Limb (tissue), 2 donors: Measurements from ENCODE around the gene MEIKIN.

Source experiments
- DNase-seq, 2 donors: peaks; one replicate each; pipeline ENCODE4 v3.0.0-alpha.2; 2016; ENCODE audit errors: extremely low spot score in 2 of 2

The MEIKIN gene

GRCh38 chr5:131773805-131774204 is 171.7 kb downstream of the MEIKIN start:
- no peak for DNase-seq

DNA sequence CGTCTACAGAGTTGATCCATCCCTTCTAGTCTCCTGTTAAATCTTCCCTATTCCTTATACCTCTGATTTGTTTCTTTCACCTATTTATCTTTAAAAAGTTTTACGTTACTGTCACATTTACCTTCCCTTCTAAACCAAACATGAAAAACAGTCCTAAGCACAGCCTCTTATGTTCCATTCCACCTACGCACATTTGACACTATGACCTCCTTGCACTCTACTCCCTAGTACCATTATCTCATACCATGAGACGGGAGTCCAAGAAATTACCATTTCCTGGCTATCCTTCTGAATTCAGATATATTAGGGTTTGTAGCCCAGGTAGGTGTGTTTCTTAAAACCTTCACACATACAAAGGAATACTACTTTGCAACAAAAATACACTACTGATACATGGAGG is 173.8 kb downstream of the MEIKIN start:
- no peak for DNase-seq

GRCh38 chr5:131769961-131770360 is 175.5 kb downstream of the MEIKIN start:
- no peak for DNase-seq

DNA sequence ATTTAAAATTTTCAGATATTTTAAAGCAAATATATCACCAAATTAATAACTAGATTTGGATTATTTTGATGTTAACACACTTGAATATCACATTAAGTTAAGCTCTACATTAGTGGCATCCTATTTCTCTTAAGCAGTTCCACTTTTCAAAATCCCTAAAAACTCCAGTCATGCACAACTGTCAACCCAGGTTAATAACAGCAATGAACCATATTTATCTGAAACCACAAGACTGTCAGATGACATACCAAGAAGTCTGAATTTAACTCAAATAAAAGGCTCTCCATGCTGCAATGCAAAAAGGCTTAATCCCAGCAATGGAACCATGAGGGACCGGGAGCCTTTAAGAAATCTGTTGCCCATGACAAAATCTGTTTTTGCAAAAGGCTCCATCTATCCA is 176.1 kb downstream of the MEIKIN start:
- no peak for DNase-seq

DNA sequence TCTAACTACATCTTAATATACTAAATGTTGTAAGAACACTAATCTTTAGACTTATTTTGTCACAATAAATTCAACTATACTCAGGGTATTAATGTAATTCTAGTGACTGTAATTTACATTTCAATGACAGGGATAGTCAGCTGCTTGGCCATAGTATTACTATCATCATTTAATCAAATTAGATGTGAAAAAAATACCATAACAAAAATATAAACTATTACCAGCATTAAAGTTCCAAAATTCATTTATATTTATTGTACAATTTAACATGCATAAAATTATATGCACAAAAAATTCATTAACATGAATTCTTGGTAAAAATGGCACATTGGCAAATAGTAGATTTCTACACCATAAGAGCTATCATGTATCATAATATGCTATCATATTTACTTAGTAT is 177.6 kb downstream of the MEIKIN start:
- no peak for DNase-seq

DNA sequence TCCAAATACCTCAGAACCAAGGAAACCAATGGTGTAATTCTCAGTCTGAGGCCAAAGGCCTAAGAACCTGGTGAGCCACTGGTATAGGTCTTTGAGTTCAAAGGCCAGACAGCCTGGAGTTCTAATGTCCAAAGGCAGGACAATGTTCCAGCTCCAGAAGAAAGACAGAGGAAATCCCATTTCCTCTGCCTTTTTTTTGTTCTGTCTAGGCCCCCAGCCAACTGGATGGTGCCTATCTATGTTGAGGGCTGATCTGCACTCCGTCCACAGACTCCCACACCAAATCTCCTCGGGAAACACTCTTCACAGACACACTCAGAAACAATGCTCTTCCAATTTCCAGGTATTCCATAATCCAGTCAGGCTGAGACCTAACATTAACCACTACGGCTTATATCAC is 178.8 kb downstream of the MEIKIN start:
- no peak for DNase-seq

DNA sequence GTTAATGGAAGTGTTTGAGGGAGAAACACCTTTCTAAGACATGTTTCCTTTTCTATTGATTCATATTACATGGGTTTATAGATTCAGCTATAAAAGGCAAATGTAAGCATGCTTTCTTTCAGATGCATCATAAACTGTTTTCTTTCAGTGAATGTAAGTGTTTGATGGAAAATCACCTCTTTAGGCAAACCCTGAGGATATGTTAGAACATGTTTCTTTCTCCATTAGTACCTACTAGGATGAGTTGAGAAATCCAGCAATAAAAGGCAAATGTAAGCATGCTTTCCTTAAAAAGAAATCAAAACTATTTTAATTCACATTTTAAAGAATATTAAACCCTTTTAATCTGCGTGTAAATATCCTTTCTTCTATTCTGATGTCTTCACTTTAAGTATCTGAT is 180.2 kb downstream of the MEIKIN start:
- no peak for DNase-seq

DNA sequence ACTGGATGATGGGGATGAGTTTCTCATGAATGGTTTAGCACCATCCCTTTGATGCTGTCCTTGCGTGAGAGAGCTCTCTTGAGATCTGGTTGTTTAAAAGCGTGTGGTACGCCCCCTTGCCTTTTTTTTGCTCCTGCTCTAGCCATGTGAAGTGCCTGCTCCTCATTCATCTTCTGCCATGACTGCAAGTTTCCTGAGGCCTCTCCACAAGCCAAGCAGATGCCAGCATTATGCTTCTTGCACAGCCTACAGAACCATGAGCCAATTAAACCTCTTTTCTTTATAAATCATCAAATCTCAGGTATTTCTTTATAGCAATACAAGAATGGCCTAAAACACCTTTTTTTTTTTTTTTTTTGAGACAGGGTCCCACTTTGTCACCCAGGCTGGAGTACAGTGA is 181.5 kb downstream of the MEIKIN start:
- no peak for DNase-seq

DNA sequence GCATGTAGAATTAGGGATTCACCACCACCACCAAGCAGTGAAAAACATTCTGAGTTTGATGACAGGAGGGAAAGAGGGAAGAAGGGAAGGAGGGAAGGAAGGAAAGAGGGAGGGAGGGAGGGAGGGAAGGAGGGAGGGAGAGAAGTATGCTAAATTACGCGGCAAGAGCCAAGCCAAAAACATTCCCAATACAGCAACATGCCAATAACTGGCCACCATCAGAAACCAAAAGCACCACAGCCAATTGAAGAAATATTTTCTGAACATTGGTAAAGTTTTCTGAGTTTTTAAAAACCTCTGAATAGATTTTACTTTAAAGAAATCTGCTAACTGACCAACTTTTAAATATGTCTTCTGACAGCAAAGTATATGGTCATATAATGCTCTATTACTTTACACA is 184.7 kb downstream of the MEIKIN start:
- no peak for DNase-seq

GRCh38 chr5:131759704-131760103 is 185.8 kb downstream of the MEIKIN start:
- no peak for DNase-seq

DNA sequence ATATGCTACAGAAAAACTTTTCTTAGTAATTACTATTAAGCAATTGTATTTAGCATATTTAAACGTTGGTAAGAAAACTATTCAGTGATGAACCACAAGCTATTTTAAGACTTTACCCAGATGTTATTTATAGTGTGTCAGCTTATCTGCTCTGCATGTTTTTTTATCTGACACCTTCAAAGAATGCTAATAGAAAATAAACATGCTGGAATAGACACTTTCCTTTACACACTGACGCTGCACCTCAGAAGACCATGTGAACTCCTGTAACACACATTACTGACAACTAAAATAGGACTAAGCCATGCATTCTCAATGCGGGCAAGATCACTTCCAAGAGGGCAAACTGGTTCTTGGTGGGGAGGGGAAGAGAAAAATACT is 187.0 kb downstream of the MEIKIN start:
- no peak for DNase-seq

DNA sequence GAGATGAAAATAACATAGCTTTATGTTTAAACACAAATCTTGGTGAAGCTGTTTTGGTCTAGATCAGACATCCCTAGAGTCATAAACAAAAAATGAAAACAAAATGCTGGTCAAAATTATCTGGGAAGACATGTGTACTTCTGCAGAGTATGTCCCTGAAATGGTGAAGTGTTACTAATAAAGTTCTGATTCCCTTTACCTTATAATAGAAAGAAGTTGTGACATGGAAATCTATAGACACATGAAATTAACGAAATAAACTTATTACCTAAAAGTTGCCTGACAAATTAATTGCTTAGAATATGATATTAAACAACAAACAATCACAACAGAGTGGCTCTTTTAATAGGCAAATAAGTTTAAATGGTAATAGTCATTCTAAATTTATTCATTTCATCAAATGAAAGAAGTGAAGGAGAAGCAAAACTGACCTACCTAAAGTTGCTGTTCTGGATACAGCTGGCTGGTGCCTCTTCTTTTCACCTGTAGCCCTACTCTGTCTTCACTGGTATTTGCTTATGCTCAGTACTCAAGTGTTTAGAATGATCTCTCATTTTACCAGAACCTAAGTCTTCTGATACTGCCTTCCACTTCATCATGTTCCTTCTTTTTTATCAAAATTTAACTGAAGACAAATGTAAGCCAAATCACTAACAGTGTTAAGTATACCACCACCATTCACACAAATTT is 187.5 kb downstream of the MEIKIN start:
- no peak for DNase-seq
